ENCODE data around the gene MYH6. TPM values are rescaled to one million over a fixed set of nuclear protein-coding genes. Genes with fewer than 3 reads are reported as not detected.

MYH6 gene
- total RNA-seq, 1 experiment from 2014 or later, result not detected

DNA sequence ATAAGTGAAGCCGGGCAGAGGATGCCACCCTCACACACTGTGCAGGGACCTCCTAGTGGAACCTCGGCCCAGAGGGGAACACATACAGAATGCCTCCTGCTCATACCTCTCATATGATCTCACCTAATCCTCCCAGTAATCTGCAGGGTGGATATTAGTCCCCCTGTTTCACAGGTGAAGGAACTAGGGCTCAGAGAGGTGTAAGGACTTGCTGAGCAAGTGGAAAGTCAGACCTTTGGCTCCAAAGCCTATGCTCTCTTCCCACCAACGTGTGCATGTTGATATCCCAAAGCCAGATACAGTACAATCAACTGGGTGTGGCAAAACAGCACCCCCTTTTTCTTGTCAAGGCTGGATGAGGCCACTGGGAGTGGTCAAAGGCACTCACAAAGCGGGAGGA lies 4.2 kb downstream of the MYH6 start:
- H3K36me3 ChIP-seq (ENCODE audit: insufficient read depth, low read length, poor library complexity, severe bottlenecking), result no peaks in the 10 kb centered on the region

DNA sequence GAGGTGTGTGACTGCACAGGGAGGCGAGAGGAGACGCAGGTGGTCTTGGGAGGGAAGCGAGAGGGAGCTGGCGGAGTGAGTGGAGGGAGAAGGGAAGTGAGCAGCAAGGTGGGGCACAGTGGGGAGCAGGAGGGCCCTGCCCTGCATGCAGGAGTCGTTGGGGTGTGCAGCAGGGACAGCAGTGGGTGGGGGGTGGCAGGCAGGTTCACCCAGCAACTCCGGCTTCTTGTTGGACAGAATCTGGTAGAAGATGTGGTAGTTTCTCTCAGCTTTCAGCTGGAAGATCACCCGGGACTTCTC lies 5.0 kb downstream of the MYH6 start:
- Histone ChIP-seq H3K4me3 (ENCODE audit: low read depth, low read length, poor library complexity, severe bottlenecking) (no peak overlapping the region), H3K9me3 (ENCODE audit: low read depth, low read length, poor library complexity, severe bottlenecking) (no peaks in the 10 kb centered on the region), H3K4me1 (ENCODE audit: insufficient read depth, low read length, poor library complexity, severe bottlenecking) (no peaks in the 10 kb centered on the region), H3K36me3 (ENCODE audit: insufficient read depth, low read length, poor library complexity, severe bottlenecking) (no peaks in the 10 kb centered on the region), H3K27ac (ENCODE audit: low read depth, low read length, poor library complexity, severe bottlenecking) (no peak overlapping the region), H3K27me3 (replicated peaks; ENCODE audit: insufficient read depth, low read depth, low read length, poor library complexity) (peaks cover 14% of the 10 kb centered on the region)
- no peak for TF ChIP-seq EZH2 (IDR thresholded peaks at IDR 0.05; ENCODE audit: borderline replicate concordance, low read depth, low read length, poor library complexity, severe bottlenecking)
- TF ChIP-seq, protein P1, sequence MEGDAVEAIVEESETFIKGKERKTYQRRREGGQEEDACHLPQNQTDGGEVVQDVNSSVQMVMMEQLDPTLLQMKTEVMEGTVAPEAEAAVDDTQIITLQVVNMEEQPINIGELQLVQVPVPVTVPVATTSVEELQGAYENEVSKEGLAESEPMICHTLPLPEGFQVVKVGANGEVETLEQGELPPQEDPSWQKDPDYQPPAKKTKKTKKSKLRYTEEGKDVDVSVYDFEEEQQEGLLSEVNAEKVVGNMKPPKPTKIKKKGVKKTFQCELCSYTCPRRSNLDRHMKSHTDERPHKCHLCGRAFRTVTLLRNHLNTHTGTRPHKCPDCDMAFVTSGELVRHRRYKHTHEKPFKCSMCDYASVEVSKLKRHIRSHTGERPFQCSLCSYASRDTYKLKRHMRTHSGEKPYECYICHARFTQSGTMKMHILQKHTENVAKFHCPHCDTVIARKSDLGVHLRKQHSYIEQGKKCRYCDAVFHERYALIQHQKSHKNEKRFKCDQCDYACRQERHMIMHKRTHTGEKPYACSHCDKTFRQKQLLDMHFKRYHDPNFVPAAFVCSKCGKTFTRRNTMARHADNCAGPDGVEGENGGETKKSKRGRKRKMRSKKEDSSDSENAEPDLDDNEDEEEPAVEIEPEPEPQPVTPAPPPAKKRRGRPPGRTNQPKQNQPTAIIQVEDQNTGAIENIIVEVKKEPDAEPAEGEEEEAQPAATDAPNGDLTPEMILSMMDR (conservative IDR thresholded peaks at IDR 0.05; ENCODE audit: low read depth, low read length), result no peak
- CTCF ChIA-PET, result no interaction called here
- no TSS peak for BruUV-seq (replicated peaks)
- POLR2A ChIA-PET (ENCODE audit: low non-redundant PET), result no interaction called here
- intact Hi-C loops (cut with micrococcal nuclease; ENCODE audit: unreplicated experiment), result no loop called here
- no peak for DNase-seq (ENCODE audit: low spot score)

More for the DNA sequence above, 4.2 kb downstream of the MYH6 start:
- H3K4me1 ChIP-seq (ENCODE audit: insufficient read depth, low read length, poor library complexity, severe bottlenecking), result no peaks in the 10 kb centered on the region
- intact Hi-C loops (cut with micrococcal nuclease; ENCODE audit: unreplicated experiment), result no loop called here
- H3K4me3 ChIP-seq (ENCODE audit: low read depth, low read length, poor library complexity, severe bottlenecking), result no peak overlapping the region
- H3K27me3 ChIP-seq (replicated peaks; ENCODE audit: insufficient read depth, low read depth, low read length, poor library complexity), result peaks cover 17% of the 10 kb centered on the region
- no peak for DNase-seq (ENCODE audit: low spot score)
- ChIA-PET CTCF (no interaction called here), POLR2A (ENCODE audit: low non-redundant PET) (no interaction called here)
- BruUV-seq (replicated peaks), result no TSS peak
- no peaks in the 10 kb centered on the region for H3K9me3 ChIP-seq (ENCODE audit: low read depth, low read length, poor library complexity, severe bottlenecking)
- H3K27ac ChIP-seq (ENCODE audit: low read depth, low read length, poor library complexity, severe bottlenecking), result no peak overlapping the region
- TF ChIP-seq EZH2 (IDR thresholded peaks at IDR 0.05; ENCODE audit: borderline replicate concordance, low read depth, low read length, poor library complexity, severe bottlenecking), result no peak
- TF ChIP-seq, protein P1 (conservative IDR thresholded peaks at IDR 0.05; ENCODE audit: low read depth, low read length), result no peak

DNA sequence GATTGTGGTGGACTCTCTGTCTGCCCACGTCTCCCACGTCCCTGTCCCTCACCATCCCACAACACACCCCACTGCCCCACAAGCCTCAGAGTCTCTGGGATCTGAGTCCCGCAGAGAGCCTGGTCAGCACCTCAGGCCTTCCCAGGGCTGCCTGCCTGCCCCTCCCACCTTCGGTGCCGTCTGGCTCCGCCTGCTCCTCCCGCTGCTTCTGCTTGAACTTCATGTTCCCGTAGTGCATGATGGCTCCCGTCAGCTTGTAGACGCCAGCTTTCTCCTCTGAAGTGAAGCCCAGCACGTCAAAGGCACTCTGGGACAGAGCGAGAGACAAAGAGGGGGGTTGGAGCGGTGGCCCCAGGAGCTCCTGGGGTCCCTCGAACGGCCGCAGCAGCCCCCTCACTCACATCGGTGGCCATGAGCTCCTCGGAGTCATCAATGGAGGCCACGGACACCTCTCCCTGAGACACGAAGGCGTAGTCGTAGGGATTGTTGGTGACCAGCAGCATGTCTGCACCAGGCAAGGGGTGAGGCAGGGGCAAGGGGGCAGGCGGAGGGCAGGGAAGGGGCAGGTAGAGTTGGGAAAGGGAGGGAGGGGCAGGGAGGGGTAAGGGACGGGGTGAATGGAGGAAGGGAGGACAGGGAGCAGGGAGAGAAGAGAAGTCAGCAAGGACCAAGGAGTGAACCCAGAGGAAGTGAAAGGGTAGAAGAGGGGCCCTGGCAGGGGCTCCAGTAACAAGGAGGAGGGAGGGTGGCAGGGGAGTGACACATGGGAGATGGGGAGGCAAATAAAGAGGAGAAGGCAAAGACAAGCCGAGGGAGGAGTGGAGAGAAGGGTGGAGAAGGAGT lies 5.6 kb downstream of the MYH6 start:
- H3K27me3 ChIP-seq (replicated peaks; ENCODE audit: insufficient read depth, low read depth, low read length, poor library complexity), result peaks cover 14% of the 10 kb centered on the region
- CTCF ChIA-PET, result interaction anchor here (0.5 kb wide), 1 partner anchor 41 kb away, joined by 5 read pairs; no protein-coding TSS in a partner anchor
- intact Hi-C loops (cut with micrococcal nuclease; ENCODE audit: unreplicated experiment), result no loop called here
- no peak overlapping the region for H3K27ac ChIP-seq (ENCODE audit: low read depth, low read length, poor library complexity, severe bottlenecking)
- no peak overlapping the region for H3K4me3 ChIP-seq (ENCODE audit: low read depth, low read length, poor library complexity, severe bottlenecking)
- POLR2A ChIA-PET (ENCODE audit: low non-redundant PET), result no interaction called here
- TF ChIP-seq EZH2 (IDR thresholded peaks at IDR 0.05; ENCODE audit: borderline replicate concordance, low read depth, low read length, poor library complexity, severe bottlenecking), result no peak
- TF ChIP-seq, protein P1 (conservative IDR thresholded peaks at IDR 0.05; ENCODE audit: low read depth, low read length), result no peak
- DNase-seq (ENCODE audit: low spot score), result no peak
- BruUV-seq (replicated peaks), result no TSS peak
- no peaks in the 10 kb centered on the region for H3K36me3 ChIP-seq (ENCODE audit: insufficient read depth, low read length, poor library complexity, severe bottlenecking)
- no peaks in the 10 kb centered on the region for H3K4me1 ChIP-seq (ENCODE audit: insufficient read depth, low read length, poor library complexity, severe bottlenecking)
- no peaks in the 10 kb centered on the region for H3K9me3 ChIP-seq (ENCODE audit: low read depth, low read length, poor library complexity, severe bottlenecking)

All from A673 (cell line).